Activated CD8-positive, alpha-beta memory T cell treated with anti-CD3 and anti-CD28 coated beads for 24 hours (primary cell): Measurements from ENCODE around the gene CD300LF.

Experiments
- DNase-seq: peaks from one replicate; pipeline ENCODE4 v3.0.0-alpha.2; 2020

CD300LF gene

DNA sequence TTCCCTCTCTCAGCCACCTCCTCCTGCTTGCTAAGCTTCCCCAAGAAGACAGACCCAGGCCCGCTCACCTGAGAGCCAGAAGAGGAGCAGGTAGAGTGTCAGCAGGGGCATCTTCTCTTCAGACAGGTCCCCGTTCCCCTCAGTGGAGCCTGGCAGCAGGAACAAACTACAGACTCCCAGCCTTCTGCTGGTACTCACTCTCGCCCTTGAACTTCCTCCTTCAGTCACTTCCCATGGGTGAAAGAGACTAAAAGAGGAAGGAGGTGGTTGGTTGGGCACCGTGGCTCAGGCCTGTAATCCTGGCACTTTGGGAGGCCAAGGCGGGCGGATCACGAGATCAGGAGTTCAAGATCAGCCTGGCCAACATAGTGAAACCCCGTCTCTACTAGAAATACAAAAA lies at the start of gene CD300LF:
CD300LF (minus strand) TSS at position 168 of the 400 bp plus-strand sequence; CDS start at position 111, 57 bp downstream.
- DNase-seq: no peak

DNA sequence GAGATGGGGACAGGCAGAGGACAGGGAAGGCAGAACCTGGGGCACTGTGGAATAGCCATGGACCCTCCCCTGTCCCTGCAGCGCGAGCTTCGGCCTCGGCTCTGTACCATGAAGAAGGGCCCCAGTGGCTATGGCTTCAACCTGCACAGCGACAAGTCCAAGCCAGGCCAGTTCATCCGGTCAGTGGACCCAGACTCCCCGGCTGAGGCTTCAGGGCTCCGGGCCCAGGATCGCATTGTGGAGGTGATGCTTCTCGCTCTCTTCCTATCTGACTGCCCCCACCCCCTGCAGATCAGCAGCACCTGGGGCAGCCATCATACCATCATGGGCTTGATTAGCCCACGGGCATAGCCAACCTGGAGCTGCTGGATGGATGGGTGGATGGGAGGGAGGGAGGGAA lies 49.2 kb upstream of the CD300LF start:
- DNase-seq: no peak

DNA sequence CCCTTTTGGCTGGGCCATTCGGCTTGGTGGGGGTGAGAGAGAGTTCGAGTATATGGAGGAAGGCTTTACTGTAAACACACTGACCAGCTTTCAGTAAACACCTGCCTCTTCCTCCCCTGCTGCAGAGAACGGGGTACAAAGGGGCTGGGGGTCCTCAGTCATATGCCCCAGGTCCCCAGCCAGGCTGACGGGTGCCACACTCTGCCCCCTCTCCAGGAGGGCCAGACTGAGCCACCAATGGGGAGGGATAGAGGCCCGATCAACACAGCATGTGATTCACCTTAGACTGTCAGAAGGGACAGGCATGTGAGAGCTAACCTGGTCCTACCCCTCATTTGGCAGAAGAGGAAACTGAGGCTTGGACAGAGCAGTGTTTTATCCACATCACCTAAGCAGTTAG lies 48.7 kb upstream of the CD300LF start:
- no peak for DNase-seq

DNA sequence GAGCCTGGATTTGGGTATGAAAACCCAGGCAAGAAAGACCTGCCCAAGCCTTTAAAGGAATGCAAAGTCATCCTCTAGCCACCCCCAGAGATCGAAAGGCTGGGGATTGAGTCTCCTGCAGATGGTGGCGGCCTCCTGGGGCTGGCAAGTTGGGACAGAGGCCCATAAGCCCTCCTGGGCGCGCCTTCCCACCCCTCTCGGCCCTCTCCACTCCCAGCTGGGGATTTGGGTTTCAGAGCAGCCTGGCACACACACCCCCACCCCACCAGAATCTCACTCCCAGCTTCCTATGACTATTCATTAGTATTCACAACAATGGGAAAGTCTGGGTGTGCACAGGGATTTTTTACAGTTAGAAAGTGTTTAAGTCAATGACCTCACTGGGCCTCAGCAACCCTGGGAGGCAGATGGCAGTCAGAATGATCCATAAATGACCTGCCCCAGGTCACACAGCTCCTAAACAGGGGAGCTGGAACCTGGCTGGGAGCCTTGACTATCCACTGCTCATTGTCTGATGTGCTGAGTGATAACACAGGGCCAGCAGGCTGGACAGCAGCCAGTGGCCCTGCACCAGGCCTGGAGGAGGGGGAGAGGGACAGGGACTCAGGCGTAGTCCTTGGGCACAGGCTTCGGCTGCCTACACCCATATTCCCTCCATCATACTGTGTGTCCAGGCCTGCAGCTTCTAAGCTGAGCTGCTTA lies 47.8 kb upstream of the CD300LF start:
- no peak for DNase-seq

DNA sequence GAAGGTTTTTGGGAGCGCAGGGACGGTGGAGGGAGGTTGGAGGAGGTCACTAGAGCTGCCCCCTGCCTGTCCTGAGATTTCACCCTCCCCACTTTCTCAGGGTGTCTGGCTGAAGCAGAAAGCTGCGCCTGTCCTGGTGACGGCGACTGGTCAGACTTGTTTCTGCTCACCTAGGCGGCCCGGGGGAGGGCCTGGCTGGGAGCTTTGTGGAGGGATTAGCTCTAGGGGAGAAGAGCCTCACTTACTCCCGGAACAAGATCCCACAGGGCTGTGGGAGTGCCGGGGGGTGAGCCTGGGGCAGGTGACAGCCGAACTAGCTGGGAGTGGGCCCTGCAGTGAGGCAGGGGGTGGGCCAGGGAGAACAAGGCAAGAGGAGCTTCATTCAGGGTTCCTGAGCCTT lies 47.2 kb upstream of the CD300LF start:
- DNase-seq: no peak

DNA sequence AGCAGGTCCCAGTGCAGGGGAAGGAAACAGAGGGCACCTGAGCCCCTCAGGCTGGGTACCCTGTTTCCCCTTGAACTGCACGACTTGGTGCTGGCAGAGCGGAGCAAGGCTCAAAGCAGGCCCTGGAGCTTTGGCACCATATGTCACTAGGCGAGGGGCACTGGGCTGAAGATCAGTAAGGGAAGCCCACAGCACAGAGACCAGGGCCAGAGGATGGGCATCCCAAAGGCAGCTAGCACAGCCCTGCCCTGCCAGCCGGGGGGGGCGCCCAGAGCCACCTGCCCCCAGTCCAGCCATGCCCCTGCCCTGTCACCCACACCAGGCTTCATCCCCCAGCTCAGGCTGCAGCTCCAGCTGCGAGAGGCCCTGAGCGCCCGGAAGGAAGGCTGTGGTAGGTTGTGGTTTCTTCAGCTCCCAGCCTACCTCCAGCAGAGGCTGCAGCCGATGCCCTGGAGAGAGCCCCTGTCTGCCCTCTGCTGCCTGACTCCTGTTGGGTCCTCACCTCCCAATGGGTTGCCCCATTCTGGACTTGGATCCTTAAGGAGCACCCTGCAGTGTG lies 46.6 kb upstream of the CD300LF start:
- DNase-seq: no peak

DNA sequence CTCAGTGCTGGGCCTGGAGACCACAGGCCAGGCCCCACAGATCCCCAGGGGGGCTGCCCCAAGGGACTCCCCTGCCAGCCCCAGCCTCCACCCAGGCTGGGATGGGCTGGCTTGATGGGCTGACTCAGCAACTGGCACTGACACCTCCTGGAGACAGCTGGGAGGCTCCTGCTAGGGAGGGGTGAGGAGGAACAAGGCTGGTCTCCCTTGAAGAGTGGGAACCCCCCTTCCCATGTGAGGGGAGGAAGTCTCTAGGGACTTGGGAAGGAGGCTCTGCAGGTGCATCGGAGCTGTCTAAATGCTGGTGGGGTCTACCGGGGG lies 46.1 kb upstream of the CD300LF start:
- DNase-seq: no peak

DNA sequence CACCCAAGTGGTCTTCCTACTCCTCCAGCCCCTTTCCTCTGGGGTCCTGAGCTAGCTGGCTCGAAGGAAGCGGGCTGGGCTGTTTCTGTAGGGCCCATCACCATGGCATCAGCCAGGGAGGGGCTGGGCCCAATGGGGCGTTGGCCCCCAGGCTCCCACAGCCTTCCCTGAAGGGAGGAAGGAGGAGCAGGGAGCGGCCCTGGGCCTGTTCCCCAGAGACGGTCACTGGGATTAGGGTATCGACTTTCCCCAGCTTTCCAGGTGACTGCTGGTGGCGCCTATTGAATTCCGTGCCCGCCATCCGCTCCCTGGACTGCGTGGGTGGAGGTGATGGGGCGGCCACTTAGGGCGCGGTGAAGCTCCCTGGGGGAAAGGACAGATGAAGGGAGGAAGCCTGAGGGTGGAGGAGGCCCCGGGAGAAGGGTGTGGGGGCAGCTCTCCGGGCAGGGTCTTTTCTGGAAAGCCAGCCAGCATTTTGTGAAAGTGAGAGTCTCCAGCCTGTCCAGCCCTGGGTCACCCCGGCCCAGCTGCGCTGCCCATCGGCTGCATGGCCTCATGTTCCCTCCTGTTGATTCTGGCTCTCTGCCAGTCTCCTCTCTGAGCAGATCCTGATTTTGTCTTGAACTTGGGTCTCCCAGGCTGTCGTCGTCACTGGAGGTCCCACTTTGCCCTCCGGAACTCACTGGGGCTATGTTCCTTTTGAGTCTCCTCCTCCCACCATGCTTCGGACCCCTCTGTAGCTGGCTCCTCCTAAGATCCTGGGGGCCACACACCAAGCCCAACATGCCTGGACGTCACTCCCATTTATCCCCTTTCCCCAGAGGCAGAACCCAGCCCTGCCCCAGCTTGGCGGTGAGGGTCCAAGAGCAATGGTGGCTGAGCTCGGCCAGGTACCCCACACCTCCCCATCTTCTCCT lies 45.5 kb upstream of the CD300LF start:
- DNase-seq: no peak

DNA sequence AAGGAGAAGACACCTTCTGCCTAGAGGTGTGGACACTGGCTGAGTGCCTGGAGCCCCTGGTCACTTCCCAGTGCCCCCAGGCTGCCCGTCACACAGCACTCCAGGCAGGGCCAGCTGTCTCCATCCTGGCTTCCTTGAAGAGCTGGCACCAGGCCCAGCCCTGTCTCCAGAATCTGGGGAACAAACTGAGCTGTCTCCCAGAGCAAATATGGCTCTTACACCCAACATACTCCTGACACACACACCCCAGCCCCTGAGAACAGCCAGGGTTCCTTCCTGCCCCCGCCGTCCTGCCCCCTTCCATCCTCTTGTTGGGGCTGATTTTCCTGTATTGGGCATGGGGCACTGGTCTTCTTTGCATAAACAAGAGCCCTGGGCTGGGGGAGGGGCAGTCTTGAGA lies 44.8 kb upstream of the CD300LF start:
- no peak for DNase-seq

DNA sequence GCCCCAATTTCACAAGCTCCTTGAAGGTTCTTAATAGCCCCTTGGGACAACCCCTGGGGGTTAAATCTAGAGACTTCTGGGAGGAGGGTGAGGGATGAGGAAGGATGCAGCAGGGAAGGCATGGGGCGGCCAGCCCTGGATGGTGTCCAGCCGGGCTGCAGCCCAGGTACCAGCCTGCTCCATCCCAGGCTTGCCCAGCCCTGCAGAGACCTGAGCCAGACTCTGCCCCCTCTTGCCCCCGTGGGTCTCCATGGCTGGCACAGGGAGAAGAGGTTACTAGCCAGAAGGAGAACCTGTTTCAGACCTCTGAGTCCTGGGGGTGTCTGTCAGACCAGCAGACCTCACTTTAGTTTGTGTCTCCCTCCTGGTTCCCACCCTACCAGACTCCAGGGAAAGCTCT lies 44.2 kb upstream of the CD300LF start:
- no peak for DNase-seq

DNA sequence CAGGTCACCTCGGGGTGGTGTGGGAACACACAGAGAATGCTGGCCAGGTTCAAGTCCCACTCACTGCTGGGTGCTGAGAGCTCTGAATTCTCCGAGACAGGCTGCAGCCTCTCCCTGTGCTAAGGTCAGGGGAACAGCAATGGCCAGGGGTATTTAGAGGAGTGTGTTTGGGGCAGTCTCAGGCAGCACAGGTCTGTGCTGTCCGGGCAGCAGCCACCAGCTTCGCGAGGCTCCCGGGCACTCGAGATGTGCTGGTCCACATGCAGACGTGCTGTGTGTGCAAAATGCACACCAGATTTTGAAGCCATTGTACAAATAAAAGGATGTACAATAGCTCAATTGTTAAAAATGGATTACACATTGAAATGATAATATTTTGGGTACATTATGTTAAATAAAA lies 42.8 kb upstream of the CD300LF start:
- no peak for DNase-seq

DNA sequence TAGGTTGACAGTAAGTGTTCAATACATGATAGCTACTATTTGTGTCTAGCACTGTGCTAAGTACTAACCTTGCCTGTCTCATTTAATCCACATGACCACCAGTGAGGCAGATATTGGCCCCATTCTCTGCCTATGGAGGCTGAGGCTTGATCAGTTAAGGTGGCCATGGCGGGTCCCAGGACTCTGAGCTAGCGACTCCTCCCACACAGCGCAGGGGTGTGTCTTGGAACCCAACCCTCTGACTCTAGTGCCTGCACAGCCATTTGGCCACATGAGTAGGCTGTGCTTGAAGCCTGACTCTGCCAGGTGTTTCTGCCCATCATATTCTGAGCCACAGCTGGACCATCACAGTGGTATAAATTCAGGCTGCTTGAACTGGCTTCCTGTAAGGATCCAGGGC lies 42.1 kb upstream of the CD300LF start:
- no peak for DNase-seq

DNA sequence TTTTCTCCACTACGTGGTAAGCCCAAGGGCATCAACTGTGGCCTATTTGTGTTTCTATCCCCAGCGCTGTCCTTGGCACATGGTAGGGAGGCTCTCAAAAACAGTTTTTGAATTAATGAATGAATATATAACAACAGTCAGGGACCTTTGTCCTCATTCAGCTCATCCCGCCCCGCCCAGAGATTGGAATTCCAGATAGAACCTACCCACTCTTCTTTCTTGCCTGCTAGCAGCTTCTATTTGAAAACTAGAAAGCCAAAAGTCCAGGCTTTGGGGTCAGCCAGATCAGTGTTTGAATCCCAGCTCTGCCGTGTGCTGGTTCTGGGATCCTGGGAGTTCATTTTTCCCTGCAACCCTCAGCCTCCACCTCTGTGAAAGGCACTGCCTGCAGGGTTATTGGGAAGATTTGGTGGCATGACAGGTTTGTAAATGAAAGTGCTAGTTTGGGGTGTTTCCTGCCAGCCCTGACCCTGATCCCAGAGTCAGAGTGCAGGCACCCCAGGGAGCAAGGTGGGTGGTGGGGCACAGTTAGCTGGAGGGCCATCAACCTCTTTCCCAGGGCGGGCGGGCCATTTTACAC lies 40.2 kb upstream of the CD300LF start:
- no peak for DNase-seq

DNA sequence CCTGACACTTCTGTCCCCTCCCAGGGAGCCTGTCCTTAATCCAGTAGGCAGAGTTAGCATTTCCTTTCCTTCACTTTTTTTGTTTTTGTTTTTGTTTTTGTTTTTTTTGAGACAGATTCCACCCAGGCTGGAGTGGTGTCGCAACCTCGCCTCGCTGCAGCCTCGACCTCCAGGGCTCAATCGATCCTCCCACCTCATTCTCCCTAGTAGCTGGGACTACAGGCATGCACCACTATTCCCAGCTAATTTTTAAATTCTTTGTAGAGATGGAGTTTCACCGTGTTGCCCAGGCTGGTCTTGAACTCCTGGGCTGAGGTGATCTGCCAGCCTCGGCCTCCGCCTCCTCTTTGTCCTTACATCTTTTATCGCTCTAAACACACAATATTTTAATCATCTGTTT lies 39.7 kb upstream of the CD300LF start:
- DNase-seq: no peak

DNA sequence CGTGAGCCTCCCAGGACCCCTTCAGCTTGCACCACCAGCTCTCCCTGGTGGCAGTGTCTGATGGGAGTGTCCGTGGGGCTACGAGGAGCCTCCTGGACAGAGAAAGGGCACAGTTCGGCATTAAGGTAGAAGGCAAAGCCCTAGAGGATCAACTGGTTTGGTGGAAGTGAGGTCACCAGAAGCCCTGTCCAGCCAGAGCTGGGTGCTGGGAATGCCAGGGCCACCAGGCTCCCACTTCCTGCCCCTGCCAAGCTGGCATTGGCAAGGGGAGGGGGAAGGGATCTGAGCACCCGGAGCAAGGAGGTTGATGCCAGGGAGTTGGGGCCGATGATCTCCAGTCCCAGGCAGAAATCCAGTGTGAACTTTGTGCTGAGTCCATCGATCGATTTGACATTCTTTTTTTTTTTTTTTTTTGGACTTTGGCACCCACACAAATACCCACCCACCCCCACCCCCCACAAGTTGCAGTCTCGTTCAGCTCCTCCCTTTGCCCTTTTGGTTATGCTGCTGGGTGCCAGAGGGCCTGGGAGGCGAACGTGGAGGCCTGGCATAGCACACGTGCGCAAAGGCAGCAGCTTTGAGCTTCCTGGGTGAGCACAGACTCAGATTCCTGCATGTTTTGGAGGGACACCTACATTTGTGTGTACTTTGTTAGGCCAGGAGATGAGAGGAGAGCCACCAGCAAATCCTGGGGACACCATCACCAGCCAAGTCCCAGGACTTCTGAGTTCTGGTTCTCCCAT lies 37.8 kb upstream of the CD300LF start:
- DNase-seq: no peak

DNA sequence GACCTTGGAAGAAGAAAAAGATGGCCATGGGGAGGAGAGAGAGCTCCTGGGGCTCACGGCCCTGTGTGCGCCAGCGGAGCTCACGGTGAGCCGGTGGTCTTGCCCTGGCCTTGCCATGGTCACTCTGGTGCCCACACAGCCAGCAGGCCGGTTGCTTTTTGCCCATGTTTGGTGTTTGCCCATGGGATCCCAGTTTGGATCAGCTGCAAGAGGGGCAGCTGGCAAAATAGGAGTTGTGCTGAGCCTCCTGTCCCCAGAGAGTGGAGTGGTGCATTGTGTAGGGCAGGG lies 37.3 kb upstream of the CD300LF start:
- DNase-seq: no peak

DNA sequence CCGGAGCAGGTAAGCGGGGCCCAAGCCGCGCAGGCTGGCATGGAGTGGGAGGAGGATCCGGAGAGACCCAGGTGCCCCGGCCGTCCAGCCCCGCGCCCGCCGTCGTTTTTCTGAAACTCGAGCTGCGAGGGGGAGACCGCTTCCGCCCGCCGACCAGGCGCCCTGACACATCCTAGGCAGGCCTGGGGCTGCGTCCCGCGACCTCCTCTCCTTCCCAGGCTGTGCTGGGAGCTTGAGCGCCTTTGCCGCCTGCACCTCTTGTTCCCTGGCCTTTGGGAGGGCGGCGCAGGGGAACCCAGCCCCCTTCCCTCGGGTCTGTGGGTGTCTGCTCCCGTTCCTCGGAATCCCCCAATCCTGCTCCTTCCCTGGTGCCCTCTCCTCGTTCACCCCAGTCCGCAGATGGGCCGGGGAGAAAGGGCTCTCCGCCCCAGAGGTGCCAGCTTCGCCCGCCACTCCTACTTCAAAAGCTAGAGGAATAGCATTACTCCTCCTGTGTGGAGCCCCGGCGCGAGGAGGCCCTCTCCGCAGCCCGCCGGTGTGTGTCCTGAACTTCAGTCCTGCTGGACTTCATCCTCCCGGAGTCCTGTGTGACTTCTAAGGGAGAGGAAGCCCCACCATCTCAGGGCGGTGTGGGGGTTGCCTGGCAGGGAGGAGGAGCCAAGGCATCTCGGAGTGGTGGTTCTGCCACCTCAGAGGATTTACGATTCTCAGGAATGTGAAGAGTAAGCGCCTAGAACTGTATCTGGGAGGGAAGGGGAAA lies 36.7 kb upstream of the CD300LF start:
- DNase-seq: peak; percentile 80

DNA sequence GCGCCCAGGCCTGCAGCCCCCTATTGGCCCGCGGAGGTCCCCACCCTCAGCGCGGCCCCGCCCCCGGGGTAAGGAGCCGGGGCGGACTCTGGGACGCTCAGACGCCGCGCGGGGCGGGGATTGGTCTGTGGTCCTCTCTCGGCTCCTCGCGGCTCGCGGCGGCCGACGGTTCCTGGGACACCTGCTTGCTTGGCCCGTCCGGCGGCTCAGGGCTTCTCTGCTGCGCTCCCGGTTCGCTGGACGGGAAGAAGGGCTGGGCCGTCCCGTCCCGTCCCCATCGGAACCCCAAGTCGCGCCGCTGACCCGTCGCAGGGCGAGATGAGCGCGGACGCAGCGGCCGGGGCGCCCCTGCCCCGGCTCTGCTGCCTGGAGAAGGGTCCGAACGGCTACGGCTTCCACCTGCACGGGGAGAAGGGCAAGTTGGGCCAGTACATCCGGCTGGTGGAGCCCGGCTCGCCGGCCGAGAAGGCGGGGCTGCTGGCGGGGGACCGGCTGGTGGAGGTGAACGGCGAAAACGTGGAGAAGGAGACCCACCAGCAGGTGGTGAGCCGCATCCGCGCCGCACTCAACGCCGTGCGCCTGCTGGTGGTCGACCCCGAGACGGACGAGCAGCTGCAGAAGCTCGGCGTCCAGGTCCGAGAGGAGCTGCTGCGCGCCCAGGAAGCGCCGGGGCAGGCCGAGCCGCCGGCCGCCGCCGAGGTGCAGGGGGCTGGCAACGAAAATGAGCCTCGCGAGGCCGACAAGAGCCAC lies 36.0 kb upstream of the CD300LF start, which contains the start of gene NHERF1:
NHERF1 (plus strand) TSS at position 100 of the 750 bp plus-strand sequence; CDS start at position 319, 219 bp downstream.
- DNase-seq: peak; percentile 98

DNA sequence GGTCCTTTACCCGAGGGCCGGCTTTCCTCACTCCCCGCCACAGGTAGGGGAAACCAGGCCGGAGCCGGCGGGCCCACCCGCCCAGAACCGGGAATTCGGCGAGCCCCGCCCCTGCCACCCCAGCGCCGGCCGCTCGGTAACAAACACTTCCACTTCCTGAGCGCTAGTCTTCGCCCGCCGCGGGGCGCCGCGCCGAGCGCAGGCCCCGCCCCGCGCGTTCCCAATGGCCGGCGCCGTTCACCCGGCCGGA lies 35.5 kb upstream of the CD300LF start:
- no peak for DNase-seq

DNA sequence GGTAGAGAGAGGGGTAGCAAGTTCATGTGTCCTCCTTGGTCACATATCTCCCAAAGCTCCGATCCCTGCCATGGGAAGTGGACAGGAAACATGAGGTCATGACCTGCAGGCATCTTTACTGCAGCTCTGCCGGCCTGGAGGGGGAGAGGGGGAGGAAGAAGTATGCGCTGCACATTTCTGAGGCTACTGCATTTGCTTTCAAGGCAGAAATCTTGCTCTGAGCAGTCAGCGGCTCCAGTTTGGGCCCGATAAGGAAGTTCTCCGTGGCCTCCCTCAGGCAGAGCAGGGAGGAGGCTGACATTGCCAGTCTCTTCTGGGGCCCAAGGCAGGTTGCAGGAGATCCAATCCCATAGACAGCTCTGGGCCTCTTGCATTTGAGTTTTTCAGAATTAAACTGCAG lies 34.2 kb upstream of the CD300LF start:
- no peak for DNase-seq

DNA sequence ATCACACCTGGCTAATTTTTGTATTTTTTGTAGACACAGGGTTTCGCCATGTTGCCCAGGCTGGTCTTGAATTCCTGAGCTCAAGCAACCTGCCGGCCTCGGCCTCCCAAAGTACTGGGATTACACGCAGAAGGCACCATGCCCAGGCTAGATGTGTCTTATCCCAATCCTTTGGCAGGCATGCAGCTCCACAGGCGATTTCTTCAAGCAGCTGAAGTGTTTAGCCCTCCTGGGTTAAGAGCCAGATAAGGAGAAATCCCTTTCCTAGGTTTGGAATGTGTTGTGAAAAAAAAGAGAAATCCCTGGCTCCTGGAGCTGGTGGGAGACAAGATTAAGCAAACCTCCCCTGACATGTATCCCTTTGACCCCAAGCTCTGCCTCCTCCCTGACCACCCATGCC lies 33.7 kb upstream of the CD300LF start:
- no peak for DNase-seq
